A549 treated with Mapracorat at 1 μM for 4 hours (cell line): ENCODE measurements around the gene NALF2. TPM values are rescaled to one million over a fixed set of nuclear protein-coding genes. Genes with fewer than 3 reads are reported as not detected.

Source experiments
- total RNA-seq: library from RNA; stranded (reverse); fragments of 200-300 nt; extraction: Qiagen RNA extraction; gene quantifications from 5 replicates; pipeline ENCODE4 v1.2.3, GENCODE V29; 2022

NALF2 gene
- 4.5 to 5.6 TPM (median 5.5 TPM) in 5 replicates for total RNA-seq

GRCh38 chrX:69503782-69504625 lies at the start of gene NALF2:
TSS of gene NALF2 (plus strand) at chrX:69504326. CDS start at chrX:69505283, 957 bp downstream.

Other genes with a start within 250 kb of the NALF2 start
- gene EDA, start 111.8 kb downstream of the NALF2 start, total RNA-seq = 0.38 to 0.75 TPM (median 0.43 TPM) in 5 replicates